Limb (tissue), 2 donors: Measurements from ENCODE around the gene MRC2.
"Not testable (repeated sequence)": the region's sequence is repeated elsewhere in the genome, so short reads cannot be mapped to it uniquely, and the experiment has no call there.

ENCODE experiments used
- DNase-seq, 2 donors: peaks; one replicate each; pipeline ENCODE4 v3.0.0-alpha.2; 2016; ENCODE audit errors: extremely low spot score in 2 of 2

The MRC2 gene

GRCh38 chr17:62611728-62612127 is 15.7 kb upstream of the MRC2 start:
- DNase-seq = no peak

- DNase-seq = not testable (repeated sequence)
Observed at GRCh38 chr17:62612289-62612688, 15.2 kb upstream of the MRC2 start.

GRCh38 chr17:62613095-62613494 is 14.4 kb upstream of the MRC2 start:
- not testable (repeated sequence) for DNase-seq

- DNase-seq = peak; percentile 63 to 81
Observed at GRCh38 chr17:62614142-62614541, 13.3 kb upstream of the MRC2 start.

- DNase-seq = no peak
Observed at GRCh38 chr17:62615503-62615902, 12.0 kb upstream of the MRC2 start.

- peak in 1 of 2 donors; percentile 57 for DNase-seq
Observed at GRCh38 chr17:62616993-62617893, 10.2 kb upstream of the MRC2 start.

- peak in 1 of 2 donors; percentile 38 for DNase-seq
Observed at GRCh38 chr17:62617894-62618472, 9.5 kb upstream of the MRC2 start.

GRCh38 chr17:62618647-62619416 is 8.6 kb upstream of the MRC2 start:
- DNase-seq = no peak

- DNase-seq = no peak
Observed at GRCh38 chr17:62619417-62620155, 7.9 kb upstream of the MRC2 start.

GRCh38 chr17:62621223-62621622 is 6.2 kb upstream of the MRC2 start:
- no peak for DNase-seq

- no peak for DNase-seq
Observed at GRCh38 chr17:62625184-62625869, 2.1 kb upstream of the MRC2 start.

- no peak for DNase-seq
Observed at GRCh38 chr17:62625870-62626200, 1.6 kb upstream of the MRC2 start.

GRCh38 chr17:62626719-62627218 is 701 bp upstream of the MRC2 start:
- DNase-seq = peak; percentile 62 to 85

GRCh38 chr17:62627904-62628633 is 599 bp downstream of the MRC2 start:
- peak; percentile 73 to 87 for DNase-seq

- peak in 1 of 2 donors; percentile 65 for DNase-seq
Observed at GRCh38 chr17:62628831-62629555, 1.5 kb downstream of the MRC2 start.

- DNase-seq = no peak
Observed at GRCh38 chr17:62629556-62630364, 2.3 kb downstream of the MRC2 start.

- no peak for DNase-seq
Observed at GRCh38 chr17:62630365-62631085, 3.1 kb downstream of the MRC2 start.
